ENCODE results near the gene SPC25. TPM values are rescaled to one million over a fixed set of nuclear protein-coding genes. Genes with fewer than 3 reads are reported as not detected.
A peak's percentile ranks its signal among the peaks of the same experiment; 100 is the strongest.

Gene SPC25
- total RNA-seq, 1 experiment from 2014 or later: 31.5 TPM

- peaks cover 64 to 65% of the 10 kb centered on the region in 2 experiments for H3K4me1 Mint-ChIP-seq
- WGBS (ENCODE audit: extremely low coverage, insufficient read length, low lambda C conversion rate): no CpG with 5 or more reads among the region's 8 CpGs
Measured at GRCh38 chr2:168907940-168908662, 17.9 kb upstream of the SPC25 start.

More at GRCh38 chr2:168907940-168908662, 17.9 kb upstream of the SPC25 start:
- no peaks in the 10 kb centered on the region for H3K23me2 ChIP-seq (ENCODE audit: insufficient read length, low read depth, low read length, poor library complexity, severe bottlenecking)
- no peaks in the 10 kb centered on the region for H3K79me1 ChIP-seq (ENCODE audit: insufficient read depth, low read depth, low read length, poor library complexity, severe bottlenecking)
- no peaks in the 10 kb centered on the region for H3K79me2 ChIP-seq (ENCODE audit: insufficient read depth, low read length)
- H4K8ac ChIP-seq (replicated peaks; ENCODE audit: insufficient read length, low read depth, low read length): no peak overlapping the region
- DNase-seq: no peak
- H2BK5ac ChIP-seq (ENCODE audit: insufficient read length, low read length): no peak overlapping the region
- TF ChIP-seq CTCF (conservative IDR thresholded peaks at IDR 0.05): peak; percentile 42; the same call in 2 of the 3 replicates
- peaks cover 22% of the 10 kb centered on the region; the same call in 1 of the 2 replicates for H3K4me1 ChIP-seq (ENCODE audit: insufficient read depth, low read length)
- H2AK5ac ChIP-seq (ENCODE audit: insufficient read length, low read length): no peak overlapping the region
- H3K56ac ChIP-seq (ENCODE audit: insufficient read length, low read depth, low read length): no peak overlapping the region
- no peaks in the 10 kb centered on the region for H4K20me1 ChIP-seq (ENCODE audit: control insufficient read depth, insufficient read depth, insufficient read length)
- H2BK15ac ChIP-seq (ENCODE audit: low read depth, low read length): no peak overlapping the region
- H3K18ac ChIP-seq (ENCODE audit: insufficient read length, low read depth, low read length): no peak overlapping the region
- H2BK120ac ChIP-seq (ENCODE audit: low read depth, low read length, poor library complexity, severe bottlenecking): no peak overlapping the region
- no peaks in the 10 kb centered on the region for H3K27me3 ChIP-seq (ENCODE audit: insufficient read depth, low read length)
- no peaks in the 10 kb centered on the region for H3K9me3 ChIP-seq (ENCODE audit: control insufficient read depth, low read depth, low read length)
- H3K27ac ChIP-seq (ENCODE audit: insufficient read length, low read depth, low read length): no peak overlapping the region
- H3K27ac Mint-ChIP-seq: peak overlapping the region; percentile 61 to 83 (median 78); a peak in 4 of 7 replicates
- H3K4ac ChIP-seq (ENCODE audit: low read depth, low read length): no peak overlapping the region
- no peak overlapping the region for H3K23ac ChIP-seq (ENCODE audit: insufficient read length, low read depth, low read length)
- H3K14ac ChIP-seq (ENCODE audit: insufficient read depth, low read length): no peak overlapping the region
- H3K36me3 Mint-ChIP-seq (ENCODE audit: insufficient read depth in 1 of 3, low read depth in 3 of 3): no peaks in the 10 kb centered on the region
- no peaks in the 10 kb centered on the region; the same call in 1 of the 2 replicates for H3K27me3 Mint-ChIP-seq (ENCODE audit: low read depth)
- peak overlapping the region; percentile 23 for H3K4me2 ChIP-seq (ENCODE audit: insufficient read depth, insufficient read length, low read length)
- H3K9ac ChIP-seq (ENCODE audit: extremely low read depth, insufficient read length, low read length): no peak overlapping the region
- H3T11ph ChIP-seq (ENCODE audit: low read length): no peak overlapping the region
- H4K5ac ChIP-seq (ENCODE audit: insufficient read length, low read depth, low read length): no peak overlapping the region
- no peak overlapping the region for H2AFZ ChIP-seq (ENCODE audit: low read length)
- no peak overlapping the region for H4K91ac ChIP-seq (ENCODE audit: insufficient read length, low read depth, low read length)
- H3K9me3 Mint-ChIP-seq: no peaks in the 10 kb centered on the region; a peak in 1 of 5 replicates
- H2BK20ac ChIP-seq (ENCODE audit: low read depth, low read length, poor library complexity, severe bottlenecking): no peak overlapping the region
- peak overlapping the region; percentile 1 to 41; a peak in 3 of 5 replicates for H3K4me3 Mint-ChIP-seq
- H2BK12ac ChIP-seq (ENCODE audit: insufficient read length, low read depth, low read length): no peak overlapping the region

All from H9 (cell line).